GM21381 (cell line): ENCODE results near the gene PARVA.
"Not testable (repeated sequence)": the region's sequence is repeated elsewhere in the genome, so short reads cannot be mapped to it uniquely, and the experiment has no call there.

Source experiments
- ATAC-seq: cut with Tn5 transposase; IDR thresholded peaks from one replicate; pipeline ENCODE4 v1.9.1; 2021; ENCODE audit warnings: mild to moderate bottlenecking, moderate library complexity; ENCODE audit not compliant: unreplicated experiment

Gene PARVA

GRCh38 chr11:12377106-12377823, at the start of gene PARVA:
TSS of gene PARVA (plus strand) at chr11:12377571. CDS start at chr11:12377648, 77 bp downstream.
- no peak for ATAC-seq

- ATAC-seq: no peak
Measured at GRCh38 chr11:12329169-12329568, 48.2 kb upstream of the PARVA start.

- no peak for ATAC-seq
Measured at GRCh38 chr11:12329797-12330196, 47.6 kb upstream of the PARVA start.

- ATAC-seq: no peak
Measured at GRCh38 chr11:12330485-12331231, 46.7 kb upstream of the PARVA start.

- ATAC-seq: no peak
Measured at GRCh38 chr11:12331239-12331874, 46.0 kb upstream of the PARVA start.

- no peak for ATAC-seq
Measured at GRCh38 chr11:12343526-12343925, 33.8 kb upstream of the PARVA start.

- ATAC-seq: no peak
Measured at GRCh38 chr11:12353534-12353933, 23.8 kb upstream of the PARVA start.

- ATAC-seq: no peak
Measured at GRCh38 chr11:12354750-12355545, 22.4 kb upstream of the PARVA start.

- ATAC-seq: no peak
Measured at GRCh38 chr11:12356944-12357655, 20.3 kb upstream of the PARVA start.

GRCh38 chr11:12357697-12358096, 19.7 kb upstream of the PARVA start:
- ATAC-seq: not testable (repeated sequence)

GRCh38 chr11:12358302-12359188, 18.8 kb upstream of the PARVA start:
- no peak for ATAC-seq

GRCh38 chr11:12359761-12360160, 17.6 kb upstream of the PARVA start:
- no peak for ATAC-seq

- no peak for ATAC-seq
Measured at GRCh38 chr11:12361682-12362081, 15.7 kb upstream of the PARVA start.

GRCh38 chr11:12362857-12363256, 14.5 kb upstream of the PARVA start:
- ATAC-seq: no peak

- ATAC-seq: no peak
Measured at GRCh38 chr11:12363373-12363772, 14.0 kb upstream of the PARVA start.

- not testable (repeated sequence) for ATAC-seq
Measured at GRCh38 chr11:12365965-12366575, 11.3 kb upstream of the PARVA start.

GRCh38 chr11:12367057-12367456, 10.3 kb upstream of the PARVA start:
- not testable (repeated sequence) for ATAC-seq

GRCh38 chr11:12372111-12372510, 5.3 kb upstream of the PARVA start:
- no peak for ATAC-seq

GRCh38 chr11:12375720-12376119, 1.7 kb upstream of the PARVA start:
- ATAC-seq: no peak
